A549 (cell line): ENCODE data around the gene RPS23. TPM values are rescaled to one million over a fixed set of nuclear protein-coding genes. Genes with fewer than 3 reads are reported as not detected.

Experiments
- ATAC-seq, 2 experiments: fragments of 200-7000 bp in 1 of 2; fragments of >200 bp in 1 of 2; cut with Nextera tagmentation in 1 of 2; cut with Tn5 transposase in 1 of 2; 3 replicates each; pipeline versions ENCODE4 v1.8.0 to v1.9.1; 2018 to 2020; ENCODE audit warnings: mild to moderate bottlenecking in 1 of 2, moderate library complexity in 1 of 2
- CTCF ChIA-PET: fragments of 300-600 bp; sonication (Branson Sonifier 250); formaldehyde crosslinking; extraction: SDS; loops from one replicate; lab custom pipeline; 2021; ENCODE audit warnings: antibody characterized with exemption, inconsistent platforms; lab: Yijun Ruan, JAX
- POLR2A ChIA-PET: fragments of 350-600 bp; formaldehyde crosslinking; extraction: SDS; loops from one replicate; lab custom pipeline; 2021; ENCODE audit warnings: antibody characterized with exemption, inconsistent platforms; lab: Yijun Ruan, JAX
- DNase-seq, 2 experiments: peaks; one replicate each; pipeline versions ENCODE4 v3.0.0 to v3.0.0-alpha.2; 2011 to 2016; ENCODE audit warnings: low read depth in 1 of 2, low spot score in 1 of 2
- FAIRE-seq: peaks from 2 replicates; lab custom pipeline; 2011; peaks lifted over from hg19 to GRCh38; lab: Jason Lieb, UNC
- H3K27ac ChIP-seq, 2 experiments: fragments of >200 bp; sonication (Bioruptor Twin); formaldehyde crosslinking; 3 replicates each; pipeline ENCODE4 v1.5.1; 2016 to 2017
- H3K4me1 ChIP-seq: fragments of >200 bp; sonication (Bioruptor Twin); formaldehyde crosslinking; 3 replicates; pipeline ENCODE4 v1.6.1; 2016
- H3K4me2 ChIP-seq: fragments of >200 bp; sonication (Bioruptor Twin); formaldehyde crosslinking; 3 replicates; pipeline ENCODE4 v1.6.1; 2016
- H3K4me3 ChIP-seq: fragments of >200 bp; sonication (Bioruptor Twin); formaldehyde crosslinking; 3 replicates; pipeline ENCODE4 v1.5.1; 2016
- H3K9me3 ChIP-seq: fragments of >200 bp; sonication (Bioruptor Twin); formaldehyde crosslinking; 3 replicates; pipeline ENCODE4 v1.6.1; 2016
- CBX8 ChIP-seq: fragments of 200-600 bp; sonication (generic); IDR thresholded peaks from 2 replicates; pipeline ENCODE4 v1.6.1; 2016
- CHD2 ChIP-seq: fragments of 150-350 bp; IDR thresholded peaks from 2 replicates; pipeline ENCODE4 v1.6.1; 2014; ENCODE audit warnings: low read length; ENCODE audit not compliant: partially characterized antibody
- FOSB ChIP-seq: fragments of 250-450 bp; sonication (Bioruptor Pico); IDR thresholded peaks from 2 replicates; pipeline ENCODE4 v1.5.0; 2020; ENCODE audit warnings: mild to moderate bottlenecking, moderate library complexity
- FOSL2 ChIP-seq, 2 experiments: fragments of 450-650 bp in 1 of 2; fragments of >200 bp in 1 of 2; sonication (Bioruptor Twin) in 1 of 2; formaldehyde crosslinking; IDR thresholded peaks; 2 replicates each; pipeline versions ENCODE4 v1.5.0 to v1.6.1; 2016 to 2020; ENCODE audit warnings: mild to moderate bottlenecking in 1 of 2, moderate library complexity in 1 of 2
- HES2 ChIP-seq: fragments of >200 bp; sonication (Bioruptor Twin); formaldehyde crosslinking; IDR thresholded peaks from 2 replicates; pipeline ENCODE4 v1.6.1; 2016
- HEYL ChIP-seq: fragments of 250-450 bp; sonication (Bioruptor Pico); IDR thresholded peaks from 2 replicates; pipeline ENCODE4 v1.8.0; 2021; ENCODE audit warnings: mild to moderate bottlenecking, moderate library complexity
- HOXB13 ChIP-seq: fragments of 250-450 bp; sonication (Bioruptor Pico); IDR thresholded peaks from 2 replicates; pipeline ENCODE4 v1.5.0; 2020; ENCODE audit warnings: low read depth, mild to moderate bottlenecking, moderate library complexity
- HOXB5 ChIP-seq: fragments of 250-450 bp; sonication (Bioruptor Pico); IDR thresholded peaks from 2 replicates; pipeline ENCODE4 v1.5.0; 2020; ENCODE audit warnings: mild to moderate bottlenecking, moderate library complexity
- JUN ChIP-seq, 2 experiments: fragments of >200 bp; sonication (Bioruptor Twin); formaldehyde crosslinking; IDR thresholded peaks; 2 replicates in 1 of 2; 3 replicates in 1 of 2; pipeline ENCODE4 v1.6.1; 2016 to 2017
- JUNB ChIP-seq: fragments of >200 bp; sonication (Bioruptor Twin); formaldehyde crosslinking; IDR thresholded peaks from 2 replicates; pipeline ENCODE4 v1.6.1; 2016
- KDM5A ChIP-seq: fragments of 200-600 bp; sonication (generic); IDR thresholded peaks from 2 replicates; pipeline ENCODE4 v1.6.1; 2016; ENCODE audit warnings: antibody characterized with exemption, mild to moderate bottlenecking
- MAX ChIP-seq: IDR thresholded peaks from 2 replicates; pipeline ENCODE4 v1.6.1; 2012
- MAZ ChIP-seq: fragments of 150-350 bp; IDR thresholded peaks from 2 replicates; pipeline ENCODE4 v1.6.1; 2014; ENCODE audit warnings: antibody characterized with exemption, low read depth, low read length, borderline replicate concordance
- NFE2L2 ChIP-seq: fragments of 150-350 bp; conservative IDR thresholded peaks from 2 replicates; pipeline ENCODE4 v1.6.1; 2014; ENCODE audit warnings: low read length
- POLR2A ChIP-seq: IDR thresholded peaks from 2 replicates; pipeline ENCODE4 v1.6.1; 2012; ENCODE audit warnings: mild to moderate bottlenecking, low read length
- POLR2AphosphoS2 ChIP-seq: conservative IDR thresholded peaks from 2 replicates; pipeline ENCODE4 v1.6.1; 2012; ENCODE audit warnings: low read length, improper control_type of control experiment, inconsistent platforms
- SMC3 ChIP-seq: fragments of >200 bp; sonication (Bioruptor Twin); formaldehyde crosslinking; IDR thresholded peaks from 3 replicates; pipeline ENCODE4 v1.6.1; 2018; ENCODE audit warnings: inconsistent platforms
- SREBF2 ChIP-seq: fragments of 450-650 bp; IDR thresholded peaks from 2 replicates; pipeline ENCODE4 v1.6.1; 2014; ENCODE audit warnings: mild to moderate bottlenecking, moderate library complexity
- TFCP2L1 ChIP-seq: fragments of 250-450 bp; sonication (Bioruptor Pico); IDR thresholded peaks from 2 replicates; pipeline ENCODE4 v1.5.0; 2021; ENCODE audit warnings: mild to moderate bottlenecking
- ZFP36 ChIP-seq: fragments of 450-650 bp; IDR thresholded peaks from 2 replicates; pipeline ENCODE4 v1.6.1; 2014; ENCODE audit warnings: borderline replicate concordance; ENCODE audit not compliant: partially characterized antibody
- ZNF302 ChIP-seq: fragments of 250-450 bp; sonication (Bioruptor Pico); IDR thresholded peaks from 2 replicates; pipeline ENCODE4 v1.9.0; 2021; ENCODE audit warnings: inconsistent platforms, mild to moderate bottlenecking, moderate library complexity
- WGBS: methylation state at CpG from one replicate; pipeline ENCODE4 v1.1.6; 2017; ENCODE audit errors: missing lambda C conversion rate; 5-methylcytosine and 5-hydroxymethylcytosine counted together
- polyA plus RNA-seq, 4 experiments: library from polyadenylated mRNA; depleted of rRNA in 3 of 4; stranded (reverse); fragments of >200 nt; fragmentation: RNase III in 1 of 4; extraction: RNeasy Plus Mini Kit Qiagen cat#74134 plus additional on column Dnase treatment in 1 of 4; gene quantifications; 2 replicates in 3 of 4; 3 replicates in 1 of 4; pipeline ENCODE4 v1.2.3, GENCODE V29; 2011 to 2017
- TF ChIP-seq, protein P1 (sequence below): IDR thresholded peaks from 2 replicates; pipeline ENCODE4 v1.6.1; 2012; ENCODE audit warnings: low read depth, borderline replicate concordance
- TF ChIP-seq, protein P2 (sequence below): fragments of 250-450 bp; sonication (Bioruptor Pico); IDR thresholded peaks from 2 replicates; pipeline ENCODE4 v1.5.0; 2020; ENCODE audit warnings: low read depth, mild to moderate bottlenecking, moderate library complexity
- TF ChIP-seq, protein P3 (sequence below): fragments of >200 bp; sonication (Bioruptor Twin); formaldehyde crosslinking; IDR thresholded peaks from 3 replicates; pipeline ENCODE4 v1.5.1; 2016

Gene RPS23
- polyA plus RNA-seq, 2 of the 4 experiments (the other 2 are of a cell fraction): 4,112 to 5,033 TPM

- no peak overlapping the region for H3K4me3 ChIP-seq
- ChIA-PET CTCF (interaction anchor here (0.9 to 2.1 kb wide), 3 partner anchors 16 to 1166 kb away, joined by 3 to 5 read pairs (median 3); no protein-coding TSS in a partner anchor), POLR2A (no interaction called here)
- ATAC-seq: 0 out of 6 replicates have a peak, but pooled peaks of 1 of the 2 experiments have one; percentile 47
- TF ChIP-seq HOXB5 (CRISPR knock-in tag): no peak
- TF ChIP-seq POLR2AphosphoS2: no peak
- no peak for TF ChIP-seq HES2
- no peak for TF ChIP-seq FOSL2 (IDR thresholded peaks at IDR 0.05)
- TF ChIP-seq FOSL2 (CRISPR knock-in tag; IDR thresholded peaks at IDR 0.05): no peak
- no peak for TF ChIP-seq SMC3
- no peaks in the 10 kb centered on the region for H3K4me1 ChIP-seq
- no peak for DNase-seq
- no peak overlapping the region for H3K4me2 ChIP-seq
- no peaks in the 10 kb centered on the region; the same call in 2 of the 3 replicates for H3K9me3 ChIP-seq
- no peak for FAIRE-seq
- no peak overlapping the region for H3K27ac ChIP-seq
- 52% methylated on average over 3 of the region's 3 CpGs for WGBS
Observed at GRCh38 chr5:82307451-82307850, 29.3 kb upstream of the RPS23 start.

DNA sequence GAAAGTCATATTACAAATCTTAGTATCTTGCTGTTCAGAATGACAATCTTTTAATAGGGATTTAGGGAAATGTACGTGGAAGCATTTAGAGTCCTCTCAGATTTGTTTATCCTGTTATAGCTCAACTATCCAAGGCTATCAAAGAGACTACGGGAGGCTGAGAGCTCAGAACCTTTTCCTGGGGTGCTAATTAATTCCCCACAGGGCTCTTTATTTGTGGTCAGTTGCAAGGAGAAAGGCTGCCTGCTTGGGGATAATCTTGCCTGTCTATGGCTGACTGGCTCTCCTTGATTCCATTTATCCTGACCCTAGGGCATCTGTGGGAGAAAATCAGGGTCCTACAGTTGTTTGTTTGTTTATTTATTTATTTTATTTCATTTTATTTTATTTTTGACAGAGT is 28.0 kb upstream of the RPS23 start:
- Histone ChIP-seq H3K9me3 (no peaks in the 10 kb centered on the region; the same call in 2 of the 3 replicates), H3K4me1 (no peaks in the 10 kb centered on the region), H3K4me2 (no peak overlapping the region), H3K4me3 (no peak overlapping the region), H3K27ac (no peak overlapping the region)
- CTCF ChIA-PET: no interaction called here
- no peak for DNase-seq
- no peak for FAIRE-seq
- POLR2A ChIA-PET: no interaction called here
- WGBS: 52% methylated on average over 2 of the region's 2 CpGs
- no peak for TF ChIP-seq ZFP36
- TF ChIP-seq POLR2A: no peak
- no peak for TF ChIP-seq POLR2AphosphoS2
- TF ChIP-seq HOXB13 (CRISPR knock-in tag): no peak
- no peak for TF ChIP-seq SREBF2
- no peak for TF ChIP-seq ZNF302 (CRISPR knock-in tag)
- no peak for TF ChIP-seq JUNB
- no peak for ATAC-seq

- DNase-seq (no peak), FAIRE-seq (no peak)
- H3K9me3 ChIP-seq: no peaks in the 10 kb centered on the region
- ChIA-PET CTCF (no interaction called here), POLR2A (no interaction called here)
- no peaks in the 10 kb centered on the region for H3K4me1 ChIP-seq
- WGBS: 91% methylated on average over 3 of the region's 3 CpGs
- H3K4me3 ChIP-seq: no peak overlapping the region
- H3K4me2 ChIP-seq: no peak overlapping the region
- TF ChIP-seq HEYL (no peak), POLR2AphosphoS2 (no peak), NFE2L2 (no peak), FOSB (CRISPR knock-in tag) (no peak), MAZ (no peak), KDM5A (no peak), TFCP2L1 (no peak), MAX (no peak), CBX8 (no peak), CHD2 (no peak), JUN (IDR thresholded peaks at IDR 0.05) (no peak)
- TF ChIP-seq, protein P1, sequence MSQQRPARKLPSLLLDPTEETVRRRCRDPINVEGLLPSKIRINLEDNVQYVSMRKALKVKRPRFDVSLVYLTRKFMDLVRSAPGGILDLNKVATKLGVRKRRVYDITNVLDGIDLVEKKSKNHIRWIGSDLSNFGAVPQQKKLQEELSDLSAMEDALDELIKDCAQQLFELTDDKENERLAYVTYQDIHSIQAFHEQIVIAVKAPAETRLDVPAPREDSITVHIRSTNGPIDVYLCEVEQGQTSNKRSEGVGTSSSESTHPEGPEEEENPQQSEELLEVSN: no peak
- TF ChIP-seq, protein P2, sequence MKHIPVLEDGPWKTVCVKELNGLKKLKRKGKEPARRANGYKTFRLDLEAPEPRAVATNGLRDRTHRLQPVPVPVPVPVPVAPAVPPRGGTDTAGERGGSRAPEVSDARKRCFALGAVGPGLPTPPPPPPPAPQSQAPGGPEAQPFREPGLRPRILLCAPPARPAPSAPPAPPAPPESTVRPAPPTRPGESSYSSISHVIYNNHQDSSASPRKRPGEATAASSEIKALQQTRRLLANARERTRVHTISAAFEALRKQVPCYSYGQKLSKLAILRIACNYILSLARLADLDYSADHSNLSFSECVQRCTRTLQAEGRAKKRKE: no peak
- TF ChIP-seq, protein P3, sequence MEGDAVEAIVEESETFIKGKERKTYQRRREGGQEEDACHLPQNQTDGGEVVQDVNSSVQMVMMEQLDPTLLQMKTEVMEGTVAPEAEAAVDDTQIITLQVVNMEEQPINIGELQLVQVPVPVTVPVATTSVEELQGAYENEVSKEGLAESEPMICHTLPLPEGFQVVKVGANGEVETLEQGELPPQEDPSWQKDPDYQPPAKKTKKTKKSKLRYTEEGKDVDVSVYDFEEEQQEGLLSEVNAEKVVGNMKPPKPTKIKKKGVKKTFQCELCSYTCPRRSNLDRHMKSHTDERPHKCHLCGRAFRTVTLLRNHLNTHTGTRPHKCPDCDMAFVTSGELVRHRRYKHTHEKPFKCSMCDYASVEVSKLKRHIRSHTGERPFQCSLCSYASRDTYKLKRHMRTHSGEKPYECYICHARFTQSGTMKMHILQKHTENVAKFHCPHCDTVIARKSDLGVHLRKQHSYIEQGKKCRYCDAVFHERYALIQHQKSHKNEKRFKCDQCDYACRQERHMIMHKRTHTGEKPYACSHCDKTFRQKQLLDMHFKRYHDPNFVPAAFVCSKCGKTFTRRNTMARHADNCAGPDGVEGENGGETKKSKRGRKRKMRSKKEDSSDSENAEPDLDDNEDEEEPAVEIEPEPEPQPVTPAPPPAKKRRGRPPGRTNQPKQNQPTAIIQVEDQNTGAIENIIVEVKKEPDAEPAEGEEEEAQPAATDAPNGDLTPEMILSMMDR: no peak
- TF ChIP-seq, all 56 proteins: peak for 0
- H3K27ac ChIP-seq: no peak overlapping the region
- no peak for ATAC-seq
Observed at GRCh38 chr5:82301190-82301589, 23.0 kb upstream of the RPS23 start.
